Activated CD4-positive, alpha-beta T cell treated with anti-CD3 and anti-CD28 coated beads for 36 hours (primary cell): ENCODE measurements around the gene TMEM174. TPM values are rescaled to one million over a fixed set of nuclear protein-coding genes. Genes with fewer than 3 reads are reported as not detected.

Experiments
- ATAC-seq: fragments of 200-7000 bp; cut with Tn5 transposase; one replicate; pipeline ENCODE4 v1.10.0; 2021; ENCODE audit warnings: mild to moderate bottlenecking, moderate library complexity
- CTCF ChIA-PET: fragments of 350-600 bp; sonication (Branson Sonifier 250); formaldehyde crosslinking; loops from one replicate; lab custom pipeline; 2021; ENCODE audit warnings: antibody characterized with exemption; lab: Charles Lee
- POLR2A ChIA-PET: fragments of 350-600 bp; sonication (Branson Sonifier 250); formaldehyde crosslinking; loops from one replicate; lab custom pipeline; 2021; ENCODE audit warnings: antibody characterized with exemption, inconsistent platforms; lab: Charles Lee
- DNase-seq: peaks from one replicate; pipeline ENCODE4 v3.0.0-alpha.2; 2020
- H3K27ac Mint-ChIP-seq: one replicate; pipeline ENCODE4 v1.8.0; 2021; ENCODE audit warnings: mixed read lengths
- H3K27me3 Mint-ChIP-seq: one replicate; pipeline ENCODE4 v1.8.0; 2021; ENCODE audit warnings: mixed read lengths
- H3K36me3 Mint-ChIP-seq: one replicate; pipeline ENCODE4 v1.8.0; 2021; ENCODE audit warnings: low read depth, mixed read lengths
- H3K4me1 Mint-ChIP-seq: one replicate; pipeline ENCODE4 v1.8.0; 2021; ENCODE audit warnings: mixed read lengths
- H3K4me3 Mint-ChIP-seq: one replicate; pipeline ENCODE4 v1.8.0; 2021; ENCODE audit warnings: mild to moderate bottlenecking, moderate library complexity, mixed read lengths
- H3K9me3 Mint-ChIP-seq: one replicate; pipeline ENCODE4 v1.8.0; 2021; ENCODE audit warnings: low read depth, mixed read lengths
- intact Hi-C, 2 experiments: fragments of 100-400 bp; cut with DNase I in 1 of 2; cut with micrococcal nuclease in 1 of 2; formaldehyde crosslinking; loops; one replicate each; pipeline versions ENCODE4 v1.14.2 to v1.15.1; 2022 to 2024; cut with DNase I, micrococcal nuclease
- total RNA-seq, 2 experiments: library from RNA; stranded (reverse); gene quantifications; one replicate each; pipeline ENCODE4 v1.2.3, GENCODE V29; 2021

Gene TMEM174
- total RNA-seq, 2 experiments from 2014 or later, result not detected

- Mint-ChIP-seq H3K27me3 (peaks cover 82% of the 10 kb centered on the region), H3K27ac (no peak overlapping the region), H3K36me3 (no peaks in the 10 kb centered on the region), H3K9me3 (no peaks in the 10 kb centered on the region), H3K4me3 (no peak overlapping the region), H3K4me1 (peaks cover 13% of the 10 kb centered on the region)
- CTCF ChIA-PET, result no interaction called here
- DNase-seq (no peak), ATAC-seq (peak; percentile 30)
- intact Hi-C loops, result no loop called here
- POLR2A ChIA-PET, result no interaction called here
These were observed 18.6 kb upstream of the TMEM174 start for GRCh38 chr5:73154208-73155006.

- ChIA-PET CTCF (no interaction called here), POLR2A (no interaction called here)
- no peaks in the 10 kb centered on the region for H3K36me3 Mint-ChIP-seq
- intact Hi-C loops, result no loop called here
- DNase-seq, result no peak
- no peak overlapping the region for H3K27ac Mint-ChIP-seq
- peaks cover 85% of the 10 kb centered on the region for H3K27me3 Mint-ChIP-seq
- peaks cover 24% of the 10 kb centered on the region for H3K4me1 Mint-ChIP-seq
- no peak overlapping the region for H3K4me3 Mint-ChIP-seq
- H3K9me3 Mint-ChIP-seq, result no peaks in the 10 kb centered on the region
- ATAC-seq, result no peak
These were observed 17.4 kb upstream of the TMEM174 start for GRCh38 chr5:73155271-73156222.

DNA sequence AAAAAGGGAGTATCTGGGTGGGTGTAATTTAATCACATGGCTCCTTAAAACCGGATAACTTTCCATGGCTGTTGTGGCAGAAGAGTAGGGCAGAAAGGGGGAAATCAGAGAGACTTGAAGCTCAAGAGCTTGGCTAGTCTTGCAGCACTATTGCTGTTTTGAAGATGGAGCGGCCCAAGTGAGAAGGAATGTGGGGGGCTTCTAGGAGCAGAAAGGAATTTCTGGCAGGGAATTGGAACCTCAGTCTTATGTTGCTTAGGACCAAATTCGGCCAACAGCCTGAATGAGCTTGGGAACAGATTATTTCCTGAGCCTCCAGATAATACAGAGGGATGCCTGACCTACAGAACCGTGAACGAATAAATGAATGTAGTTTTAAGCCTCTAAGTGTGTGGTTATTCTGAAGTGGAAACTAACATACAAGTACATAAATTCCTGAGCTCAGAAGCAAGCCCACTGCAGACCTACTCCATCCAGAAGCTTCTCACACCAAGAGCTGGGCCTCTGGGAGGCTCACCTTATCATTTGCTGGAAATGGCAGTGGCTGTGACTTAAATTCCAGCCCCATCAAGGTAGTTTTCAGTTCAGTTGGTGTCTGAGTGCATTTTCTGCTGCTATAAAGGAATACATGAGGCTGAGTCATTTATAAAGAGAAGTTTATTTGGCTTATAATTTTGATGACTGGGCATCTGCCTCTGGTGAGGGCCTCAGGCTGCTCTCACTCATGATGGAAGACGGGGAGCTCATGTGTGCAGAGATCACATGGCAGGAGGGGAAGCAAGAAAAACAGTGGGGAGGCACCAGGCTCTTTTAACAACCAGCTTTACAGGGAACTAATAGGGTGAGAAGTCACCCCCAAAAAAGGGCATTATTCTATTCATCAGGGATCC is 15.3 kb upstream of the TMEM174 start:
- Mint-ChIP-seq H3K27ac (no peak overlapping the region), H3K4me3 (no peak overlapping the region), H3K9me3 (no peaks in the 10 kb centered on the region), H3K36me3 (no peaks in the 10 kb centered on the region), H3K27me3 (peaks cover 82% of the 10 kb centered on the region), H3K4me1 (peaks cover 36% of the 10 kb centered on the region)
- ATAC-seq (no peak), DNase-seq (no peak)
- intact Hi-C loops, result no loop called here
- ChIA-PET POLR2A (no interaction called here), CTCF (interaction anchor here (1.4 kb wide), 1 partner anchor 58 kb away, joined by 3 read pairs; no protein-coding TSS in a partner anchor)

GRCh38 chr5:73158313-73158712 is 14.7 kb upstream of the TMEM174 start:
- Mint-ChIP-seq H3K27ac (no peak overlapping the region), H3K4me3 (no peak overlapping the region), H3K4me1 (peaks cover 36% of the 10 kb centered on the region), H3K27me3 (peaks cover 80% of the 10 kb centered on the region), H3K9me3 (no peaks in the 10 kb centered on the region), H3K36me3 (no peaks in the 10 kb centered on the region)
- no peak for ATAC-seq
- intact Hi-C loops, result no loop called here
- CTCF ChIA-PET, result interaction anchor here (1.4 kb wide), 1 partner anchor 57 kb away, joined by 3 read pairs; no protein-coding TSS in a partner anchor
- DNase-seq, result no peak
- POLR2A ChIA-PET, result no interaction called here

- Mint-ChIP-seq H3K9me3 (no peaks in the 10 kb centered on the region), H3K4me3 (no peak overlapping the region), H3K27ac (no peak overlapping the region), H3K4me1 (peaks cover 36% of the 10 kb centered on the region), H3K36me3 (no peaks in the 10 kb centered on the region), H3K27me3 (peaks cover 73% of the 10 kb centered on the region)
- ChIA-PET CTCF (interaction anchor here (0.6 to 2.6 kb wide), 3 partner anchors 11 to 96 kb away, joined by 3 to 22 read pairs (median 3); no protein-coding TSS in a partner anchor), POLR2A (interaction anchor here (0.6 to 1.7 kb wide), 3 partner anchors 9 to 169 kb away, joined by 3 to 5 read pairs (median 3); no protein-coding TSS in a partner anchor)
- peak; percentile 89 for DNase-seq
- peak; percentile 91 for ATAC-seq
- intact Hi-C loops, result loop anchor here (1.0 to 5.0 kb wide), 5 partner anchors 37 to 312 kb away; partner anchors contain the start of gene FOXD1 (in 1 of the 2)
These were observed 12.7 kb upstream of the TMEM174 start for GRCh38 chr5:73160239-73160671.

DNA sequence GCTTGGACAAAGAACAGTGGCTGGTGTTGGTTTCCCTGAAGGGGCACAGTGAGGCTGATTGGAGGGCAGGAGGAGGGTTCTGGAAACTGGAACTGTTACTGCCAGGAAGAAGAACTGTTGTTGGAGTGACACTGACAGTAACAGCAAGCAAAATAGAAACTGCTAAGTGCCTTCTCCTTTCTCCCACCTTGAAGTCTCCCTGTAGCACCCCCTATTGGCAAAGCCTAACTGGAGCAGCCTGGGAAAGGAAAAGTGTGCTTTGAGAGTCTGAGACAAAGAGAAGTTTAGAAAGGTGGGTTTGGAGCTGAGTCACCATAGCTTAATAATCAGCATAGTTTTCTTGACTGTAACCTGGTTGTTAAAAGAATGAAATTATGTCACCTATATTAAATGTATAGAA is 2.5 kb upstream of the TMEM174 start:
- DNase-seq (peak; percentile 43), ATAC-seq (peak; percentile 57)
- no peak overlapping the region for H3K4me3 Mint-ChIP-seq
- no peaks in the 10 kb centered on the region for H3K36me3 Mint-ChIP-seq
- CTCF ChIA-PET, result interaction anchor here (0.9 to 3.6 kb wide), 7 partner anchors 9 to 109 kb away, joined by 3 to 22 read pairs (median 3); no protein-coding TSS in a partner anchor
- peaks cover 88% of the 10 kb centered on the region for H3K27me3 Mint-ChIP-seq
- H3K4me1 Mint-ChIP-seq, result no peaks in the 10 kb centered on the region
- peaks cover 2% of the 10 kb centered on the region for H3K9me3 Mint-ChIP-seq
- H3K27ac Mint-ChIP-seq, result no peak overlapping the region
- intact Hi-C loops, result no loop called here
- POLR2A ChIA-PET, result no interaction called here

DNA sequence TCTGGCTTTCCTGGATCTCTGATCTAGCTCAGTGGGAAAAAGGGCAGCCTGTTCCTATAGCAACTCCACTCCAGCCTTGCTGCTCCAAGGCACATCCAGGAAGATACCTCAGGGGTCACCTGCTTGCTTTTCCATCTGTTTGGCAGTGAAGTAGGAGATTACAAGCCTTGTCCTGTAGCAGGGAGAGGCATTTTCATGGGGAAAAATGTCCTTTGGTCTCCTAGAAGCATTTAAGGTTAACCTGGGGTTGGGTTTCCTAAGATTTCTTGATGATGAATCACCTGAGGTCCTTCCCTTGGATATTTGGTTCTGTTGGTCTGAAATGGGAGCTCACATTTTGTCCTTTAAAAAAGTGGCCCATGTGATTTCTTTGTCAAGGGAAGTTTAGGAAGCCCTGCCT is 1.5 kb upstream of the TMEM174 start:
- ATAC-seq, result no peak
- Mint-ChIP-seq H3K4me1 (no peaks in the 10 kb centered on the region), H3K27me3 (peaks cover 85% of the 10 kb centered on the region), H3K4me3 (no peak overlapping the region), H3K27ac (no peak overlapping the region), H3K9me3 (peaks cover 2% of the 10 kb centered on the region), H3K36me3 (no peaks in the 10 kb centered on the region)
- ChIA-PET POLR2A (no interaction called here), CTCF (interaction anchor here (0.7 to 3.6 kb wide), 7 partner anchors 8 to 165 kb away, joined by 3 to 22 read pairs (median 3); no protein-coding TSS in a partner anchor)
- intact Hi-C loops, result no loop called here
- DNase-seq, result no peak

GRCh38 chr5:73174100-73174815 is 1.3 kb downstream of the TMEM174 start:
- ChIA-PET CTCF (no interaction called here), POLR2A (no interaction called here)
- no peak for ATAC-seq

GRCh38 chr5:73176250-73176649 is 3.3 kb downstream of the TMEM174 start:
- Mint-ChIP-seq H3K4me3 (no peak overlapping the region), H3K27me3 (peaks cover 80% of the 10 kb centered on the region), H3K4me1 (no peaks in the 10 kb centered on the region), H3K9me3 (no peaks in the 10 kb centered on the region), H3K27ac (no peak overlapping the region), H3K36me3 (no peaks in the 10 kb centered on the region)
- ChIA-PET POLR2A (no interaction called here), CTCF (no interaction called here)
- ATAC-seq (no peak), DNase-seq (no peak)
- intact Hi-C loops, result no loop called here

More at GRCh38 chr5:73174100-73174815, 1.3 kb downstream of the TMEM174 start:
- Mint-ChIP-seq H3K4me3 (no peak overlapping the region), H3K9me3 (peaks cover 2% of the 10 kb centered on the region), H3K27me3 (peaks cover 79% of the 10 kb centered on the region), H3K36me3 (no peaks in the 10 kb centered on the region), H3K4me1 (no peaks in the 10 kb centered on the region), H3K27ac (no peak overlapping the region)
- intact Hi-C loops, result no loop called here
- no peak for DNase-seq

DNA sequence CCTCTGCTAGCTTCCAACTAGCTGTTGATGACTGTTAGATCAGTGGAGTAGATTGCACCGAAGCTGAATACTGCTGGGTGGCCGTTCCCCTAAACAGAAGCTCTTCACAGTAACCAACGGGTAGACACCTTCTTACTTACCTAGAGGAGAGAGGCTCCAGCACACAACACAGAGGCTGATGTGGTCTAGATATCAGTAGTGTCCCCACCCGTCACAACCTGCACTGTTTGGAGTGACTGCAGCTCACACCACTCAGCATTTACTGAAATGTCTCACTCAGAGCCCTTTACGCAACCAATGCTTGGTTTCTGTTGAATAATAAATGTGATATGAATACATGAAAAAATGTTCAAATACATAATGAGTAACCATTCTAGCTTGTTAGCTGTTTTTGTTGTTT is 5.3 kb downstream of the TMEM174 start:
- H3K4me3 Mint-ChIP-seq, result no peak overlapping the region
- peaks cover 68% of the 10 kb centered on the region for H3K27me3 Mint-ChIP-seq

More for the DNA sequence above, 5.3 kb downstream of the TMEM174 start:
- ATAC-seq (no peak), DNase-seq (no peak)
- Mint-ChIP-seq H3K36me3 (no peaks in the 10 kb centered on the region), H3K9me3 (no peaks in the 10 kb centered on the region), H3K27ac (no peak overlapping the region), H3K4me1 (no peaks in the 10 kb centered on the region)
- POLR2A ChIA-PET, result interaction anchor here (0.6 kb wide), 1 partner anchor 15 kb away, joined by 8 read pairs; no protein-coding TSS in a partner anchor
- CTCF ChIA-PET, result interaction anchor here (0.6 to 1.0 kb wide), 2 partner anchors 17 to 53 kb away, joined by 3 read pairs; no protein-coding TSS in a partner anchor
- intact Hi-C loops, result no loop called here
